Cortex of kidney (tissue), 1 donor: ENCODE measurements around the gene TBC1D1.

Source experiments
- DNase-seq: peaks from one replicate; lab custom pipeline; 2025; lab: John Stamatoyannopoulos, UW

TBC1D1 gene

DNA sequence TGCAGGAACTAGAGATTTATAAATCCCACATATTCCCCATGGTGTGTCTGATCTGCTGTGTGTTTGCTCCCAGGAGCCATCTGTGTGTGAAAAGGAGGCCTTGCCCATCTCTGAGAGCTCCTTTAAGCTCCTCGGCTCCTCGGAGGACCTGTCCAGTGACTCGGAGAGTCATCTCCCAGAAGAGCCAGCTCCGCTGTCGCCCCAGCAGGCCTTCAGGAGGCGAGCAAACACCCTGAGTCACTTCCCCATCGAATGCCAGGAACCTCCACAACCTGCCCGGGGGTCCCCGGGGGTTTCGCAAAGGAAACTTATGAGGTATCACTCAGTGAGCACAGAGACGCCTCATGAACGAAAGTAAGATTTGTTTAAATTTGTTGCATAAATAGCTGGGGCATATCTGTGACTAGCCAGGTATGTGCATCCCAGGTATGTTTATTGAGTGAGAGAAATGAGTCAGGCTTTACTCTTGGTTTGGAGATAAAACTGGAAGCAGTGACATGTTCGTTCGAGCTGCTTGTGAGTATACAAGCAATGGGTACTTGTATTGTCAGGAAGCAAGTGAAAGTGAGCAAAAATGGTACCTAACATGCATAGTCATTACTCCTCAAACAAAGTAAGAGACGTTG lies 158.8 kb downstream of the TBC1D1 start:
- no peak for DNase-seq

GRCh38 chr4:38050560-38051350 lies 159.9 kb downstream of the TBC1D1 start:
- DNase-seq: no peak

- DNase-seq: no peak
These were observed 164.7 kb downstream of the TBC1D1 start for GRCh38 chr4:38055566-38055965.

DNA sequence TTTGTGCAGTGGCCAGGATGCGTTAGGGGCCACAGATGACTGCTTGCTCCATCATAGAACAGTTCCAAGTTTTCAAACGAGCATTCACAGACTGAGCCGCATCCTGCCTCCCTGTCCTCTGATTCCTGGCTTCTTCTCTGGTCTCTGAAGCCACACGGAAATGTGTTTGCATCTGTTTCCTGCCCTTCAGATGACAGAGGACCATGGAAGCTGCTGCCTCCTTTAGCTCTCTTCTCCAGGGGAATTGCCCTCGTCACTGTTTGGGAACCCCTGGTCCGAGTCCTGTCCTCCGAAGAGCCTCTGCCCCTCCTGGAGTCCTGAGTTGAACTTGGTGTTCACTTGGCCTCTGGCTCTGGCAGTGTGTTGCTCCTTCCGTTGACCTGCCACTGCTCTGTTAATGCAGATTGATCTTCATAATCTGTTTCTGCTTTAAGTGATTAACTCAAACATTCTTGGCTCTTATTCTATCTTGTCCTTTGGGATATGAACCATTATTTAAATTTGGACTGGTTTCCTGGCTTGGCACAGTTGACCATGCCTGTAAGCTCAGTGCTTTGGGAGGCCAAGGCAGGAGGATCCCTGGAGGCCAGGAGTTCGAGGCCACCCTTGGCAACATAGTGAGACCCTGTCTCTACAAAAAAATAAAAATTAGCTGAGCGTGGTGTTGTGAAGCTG lies 165.3 kb downstream of the TBC1D1 start:
- DNase-seq: no peak

DNA sequence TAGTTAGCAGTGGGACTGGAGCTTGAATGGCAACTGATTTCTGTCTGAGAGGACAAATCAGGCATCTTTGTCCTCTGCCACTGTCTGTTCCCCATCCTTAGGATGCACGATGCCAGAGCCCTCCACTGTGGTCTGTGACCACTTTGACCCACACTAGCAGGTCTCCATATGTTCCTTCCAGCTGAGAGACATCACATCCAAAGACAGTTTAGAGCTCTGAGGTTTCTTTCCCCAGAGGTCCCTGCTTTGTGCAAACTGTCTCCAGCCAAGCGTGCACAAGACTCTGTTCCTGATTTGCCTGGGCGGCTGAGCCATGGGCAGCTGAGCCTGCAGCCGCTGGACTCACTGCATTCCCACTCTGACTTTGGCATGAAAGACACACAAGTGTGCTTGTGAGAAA lies 167.3 kb downstream of the TBC1D1 start:
- no peak for DNase-seq

DNA sequence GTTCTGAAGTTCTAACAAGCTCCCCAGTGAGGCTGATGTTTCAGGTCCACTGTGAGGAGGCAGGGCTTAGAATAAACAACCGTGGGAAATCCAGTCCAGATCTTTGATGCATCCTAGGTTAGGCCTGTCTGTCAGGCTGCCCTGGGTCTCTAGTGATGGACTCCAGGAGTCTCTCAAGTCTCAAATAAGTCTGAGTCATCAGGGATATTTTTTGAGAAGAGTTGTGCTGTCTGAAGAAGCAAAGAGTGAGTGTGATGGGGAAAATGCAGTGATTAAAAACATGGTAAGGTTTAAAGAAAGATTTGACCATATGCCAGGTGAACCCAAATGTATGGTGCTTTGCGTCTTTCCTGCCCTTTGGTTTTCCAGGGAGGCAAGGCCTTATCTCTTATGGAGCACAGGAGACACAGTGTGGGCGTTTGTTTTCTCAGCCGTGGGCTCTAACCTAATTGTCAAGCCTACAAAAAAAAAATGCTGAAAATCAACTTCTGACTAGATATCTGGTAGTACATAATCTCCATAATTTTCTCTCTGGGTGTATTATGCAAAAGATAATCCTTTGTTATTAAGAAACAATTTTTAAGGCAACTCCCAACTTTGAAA lies 170.0 kb downstream of the TBC1D1 start:
- DNase-seq: no peak

GRCh38 chr4:38062088-38062775 lies 171.3 kb downstream of the TBC1D1 start:
- DNase-seq: no peak

GRCh38 chr4:38062776-38063097 lies 171.9 kb downstream of the TBC1D1 start:
- no peak for DNase-seq

DNA sequence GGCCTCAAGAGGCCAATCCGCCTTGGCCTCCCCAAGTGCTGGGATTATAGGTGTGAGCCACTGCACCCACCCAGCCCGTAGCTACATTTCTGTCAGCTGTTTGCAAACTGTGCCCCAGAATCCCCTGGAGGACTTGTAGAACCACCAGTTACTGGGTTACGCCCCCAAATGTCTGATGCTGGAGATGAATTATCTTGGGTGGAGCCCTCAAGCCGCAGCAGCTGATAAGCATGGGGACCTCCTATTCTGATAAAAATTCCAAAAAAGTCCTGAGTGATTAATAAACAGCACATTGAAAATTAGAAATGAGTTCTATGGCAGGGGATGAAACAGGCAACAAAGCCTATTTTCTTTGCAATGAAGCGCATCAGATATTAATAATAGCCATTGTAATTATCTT lies 174.3 kb downstream of the TBC1D1 start:
- DNase-seq: no peak

- DNase-seq: no peak
These were observed 175.0 kb downstream of the TBC1D1 start for GRCh38 chr4:38065900-38066299.

GRCh38 chr4:38067499-38067898 lies 176.6 kb downstream of the TBC1D1 start:
- DNase-seq: no peak

DNA sequence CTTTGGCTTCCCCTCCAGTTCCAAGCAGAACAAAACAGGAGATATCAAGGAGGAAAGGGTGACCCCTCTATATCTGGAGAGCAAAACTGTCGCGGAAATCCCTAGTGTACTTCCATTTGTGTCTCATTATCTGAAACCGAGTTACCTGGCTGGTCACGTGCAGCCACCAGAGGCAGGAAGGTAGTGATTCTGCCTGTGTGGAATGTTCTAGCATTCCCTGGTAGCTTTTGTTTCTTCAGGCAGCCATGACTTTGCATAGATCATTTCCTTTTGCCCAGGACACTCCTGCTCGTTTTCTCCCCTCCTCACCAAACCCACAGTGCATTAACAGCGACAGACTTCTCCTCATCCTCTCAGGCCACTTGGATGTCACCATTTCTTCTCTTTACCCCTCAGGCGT lies 177.2 kb downstream of the TBC1D1 start:
- no peak for DNase-seq

DNA sequence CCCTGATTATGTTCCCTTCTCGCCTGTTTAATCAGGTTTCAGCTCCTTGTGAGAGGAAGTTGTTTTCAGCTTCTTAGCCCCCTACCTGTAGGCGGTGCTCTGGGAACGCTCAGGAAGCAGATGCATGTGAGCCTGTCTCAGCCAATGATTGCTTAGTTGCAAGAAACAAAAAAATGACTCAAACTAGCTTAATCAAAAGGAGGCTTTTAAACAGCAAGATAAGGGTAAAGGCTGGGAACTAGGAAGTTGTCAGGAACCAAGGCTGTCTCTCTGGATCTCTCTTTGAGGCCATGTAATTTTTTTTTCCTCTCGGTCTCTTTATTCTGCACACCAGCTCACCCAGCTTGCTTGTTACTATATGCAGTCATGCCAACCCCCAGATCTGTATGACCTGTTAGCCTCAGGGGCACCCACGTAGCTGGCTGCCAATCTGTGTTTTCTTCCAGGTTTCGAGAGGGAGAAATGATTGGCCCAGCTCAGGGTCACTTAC lies 178.4 kb downstream of the TBC1D1 start:
- DNase-seq: no peak

DNA sequence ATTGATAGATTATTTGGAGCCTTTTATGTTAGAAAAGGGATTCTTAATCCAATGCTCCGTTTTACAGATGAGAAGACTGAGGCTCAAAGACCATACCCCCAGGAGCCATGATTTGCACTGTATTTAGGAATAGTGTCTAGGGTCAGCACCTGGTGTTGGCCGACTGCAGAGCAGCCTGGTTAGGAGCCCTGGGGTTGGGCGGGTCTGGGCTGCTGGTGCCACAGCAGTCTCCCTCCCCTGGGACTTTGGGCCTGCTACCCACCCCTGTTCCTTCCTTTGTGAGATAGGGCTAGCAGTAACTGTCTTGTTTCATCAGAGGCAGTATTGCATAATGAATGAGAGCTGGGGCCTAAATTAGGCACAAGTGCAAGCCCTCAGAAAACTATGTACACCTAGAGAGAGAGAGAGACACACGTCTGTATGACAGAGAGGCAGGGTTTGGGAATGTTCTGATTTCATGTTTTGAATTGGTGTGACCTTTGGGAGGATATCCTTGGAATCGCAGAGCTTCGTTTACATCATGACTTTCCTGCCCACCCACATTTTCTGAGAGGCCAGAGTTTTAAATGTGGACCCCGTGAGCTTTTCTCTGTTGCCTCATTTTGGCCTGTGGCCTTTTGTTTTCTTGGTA lies 181.0 kb downstream of the TBC1D1 start:
- DNase-seq: no peak

- DNase-seq: no peak
These were observed 181.7 kb downstream of the TBC1D1 start for GRCh38 chr4:38072578-38072977.

DNA sequence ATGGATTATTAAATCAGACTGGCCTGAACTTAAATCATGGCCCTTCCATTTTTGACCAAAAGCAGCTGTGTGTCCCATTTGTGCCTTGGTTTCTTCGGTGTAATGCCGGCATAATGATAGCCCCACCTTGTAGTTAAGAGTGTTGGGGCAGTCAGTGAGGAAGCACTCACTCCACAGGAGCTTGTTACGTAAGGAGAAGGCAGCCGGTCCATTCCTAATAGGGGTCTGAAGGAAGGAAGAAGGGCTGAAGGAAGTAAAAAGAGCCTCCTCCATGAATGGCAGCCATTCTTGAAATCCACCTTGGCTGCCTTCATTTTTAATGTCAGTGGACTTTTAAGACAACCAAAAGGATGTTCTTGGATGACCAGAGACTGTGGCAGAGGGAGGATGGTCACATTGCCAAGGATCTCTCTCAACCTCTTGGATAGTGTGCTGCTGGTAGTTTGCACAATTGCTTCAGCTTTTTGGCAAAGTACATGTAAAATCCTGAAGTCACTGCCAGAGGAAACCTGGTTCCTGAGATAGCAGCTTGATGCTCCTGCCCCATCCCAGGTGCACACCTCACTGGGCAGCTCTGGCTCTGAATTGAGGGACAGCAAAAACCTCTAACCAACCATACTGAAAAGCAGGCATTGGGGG lies 182.8 kb downstream of the TBC1D1 start:
- DNase-seq: no peak

- no peak for DNase-seq
These were observed 184.7 kb downstream of the TBC1D1 start for GRCh38 chr4:38075370-38076152.

DNA sequence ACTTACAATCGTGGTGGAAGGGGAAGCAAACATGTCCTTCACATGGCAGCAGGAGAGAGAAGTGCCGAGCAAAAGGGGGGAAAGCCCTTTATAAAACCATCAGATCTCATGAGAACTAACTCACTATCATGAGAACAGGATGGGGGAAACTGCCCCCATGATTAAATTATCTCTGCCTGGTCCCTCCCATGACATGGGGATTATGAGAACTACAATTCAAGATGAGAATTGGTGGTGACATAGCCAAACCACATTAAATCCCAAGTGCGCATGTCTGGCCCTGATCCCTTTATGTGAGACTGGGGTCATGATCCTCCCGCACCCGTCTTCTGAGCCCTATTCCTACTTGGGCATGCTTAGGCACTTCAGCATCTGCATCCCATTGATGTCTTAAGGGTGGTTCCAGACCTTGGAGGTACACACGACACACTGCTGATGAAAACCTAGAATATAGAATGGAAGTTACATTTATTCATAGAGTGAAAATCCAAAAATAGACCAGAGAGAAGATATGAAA lies 185.3 kb downstream of the TBC1D1 start:
- DNase-seq: no peak

DNA sequence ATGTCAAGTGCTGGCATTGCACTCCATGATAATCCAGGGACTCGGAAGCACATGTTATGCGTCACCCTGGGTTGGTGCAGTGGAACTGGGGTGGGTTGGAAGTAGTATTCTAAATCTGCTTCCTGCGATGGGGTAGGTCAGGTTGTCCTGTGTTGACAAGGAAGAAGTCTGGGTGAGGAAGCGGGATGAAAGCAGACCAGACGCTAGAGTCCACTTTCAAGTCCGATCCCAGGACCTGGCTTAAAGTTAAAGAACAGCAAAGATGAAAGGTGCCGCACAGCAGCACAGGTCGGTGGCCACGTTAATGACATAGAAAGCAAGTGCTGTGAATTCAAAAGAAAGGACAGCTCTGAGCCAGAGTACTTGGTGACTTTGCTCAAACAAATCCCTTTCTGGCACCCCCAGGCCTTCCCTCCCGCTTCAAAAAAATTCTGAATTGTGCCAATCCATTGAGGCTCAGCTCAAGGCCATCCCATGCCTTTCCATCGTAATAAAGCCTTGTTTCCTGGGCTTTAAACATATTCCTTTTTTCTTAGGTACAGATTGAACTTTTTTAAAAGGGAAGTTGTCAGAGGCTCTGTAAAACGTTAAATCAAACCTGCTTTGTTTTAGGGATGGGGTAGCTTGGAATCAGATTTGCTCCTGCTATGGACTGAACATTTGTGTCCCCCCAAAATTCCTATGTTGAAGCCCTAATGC lies 187.1 kb downstream of the TBC1D1 start:
- no peak for DNase-seq
